Erythroblast (primary cell): ENCODE results near the gene TRIM65.
"Not testable (repeated sequence)": the region's sequence is repeated elsewhere in the genome, so short reads cannot be mapped to it uniquely, and the experiment has no call there.

ENCODE experiments used
- DNase-seq, 2 experiments: peaks; one replicate each; lab custom pipeline; 2025; lab: John Stamatoyannopoulos, UW
- GATA1 ChIP-seq: IDR thresholded peaks from 2 replicates; pipeline ENCODE4 v1.6.1; 2011; ENCODE audit warnings: low read depth, mild to moderate bottlenecking, control low read depth, low read length, moderate library complexity
- POLR2A ChIP-seq: IDR thresholded peaks from 2 replicates; pipeline ENCODE4 v1.6.1; 2011; ENCODE audit warnings: mild to moderate bottlenecking, low read length

TRIM65 gene

DNA sequence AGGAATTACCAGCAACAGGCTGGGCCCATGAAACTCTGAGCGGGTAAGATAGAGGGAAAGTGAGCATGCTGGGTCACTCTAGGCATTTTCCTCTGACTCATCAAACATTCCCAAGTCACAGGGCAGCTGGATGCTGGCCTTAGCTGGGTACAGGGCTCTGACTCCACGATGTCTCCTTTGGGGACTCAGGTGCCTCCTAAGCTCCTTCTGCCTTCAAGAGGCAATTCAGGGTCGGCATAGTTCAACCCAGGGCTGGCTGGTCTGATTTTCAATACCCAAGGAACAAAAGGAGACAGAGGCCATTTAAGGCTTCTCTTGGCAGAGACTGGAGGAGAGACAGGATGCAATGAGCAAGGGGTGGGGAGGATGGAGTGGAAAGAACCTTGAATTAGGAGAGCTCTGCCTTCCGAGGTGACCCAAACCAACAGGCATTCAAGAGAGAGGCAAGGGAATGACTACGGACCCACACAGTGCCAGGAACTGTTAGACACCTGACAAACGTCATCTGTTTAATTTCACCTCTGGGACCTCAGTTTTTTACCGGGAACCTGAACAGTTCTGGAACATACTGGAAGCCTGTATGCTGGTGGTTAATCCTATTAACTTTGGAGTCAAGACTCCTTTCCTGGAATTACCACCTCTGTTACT is 42.5 kb downstream of the TRIM65 start:
- TF ChIP-seq GATA1 (no peak), POLR2A (peak; percentile 31)
- DNase-seq: peak in 1 of 2 experiments; percentile 62

GRCh38 chr17:75853433-75853832 is 43.3 kb downstream of the TRIM65 start:
- peak in 1 of 2 experiments; percentile 41 for DNase-seq
- TF ChIP-seq POLR2A: no peak

GRCh38 chr17:75851693-75851991 is 45.1 kb downstream of the TRIM65 start:
- not testable (repeated sequence) for DNase-seq

- no peak for DNase-seq
- no peak for TF ChIP-seq POLR2A
- TF ChIP-seq GATA1: no peak
Measured at GRCh38 chr17:75850928-75851692, 45.6 kb downstream of the TRIM65 start.

DNA sequence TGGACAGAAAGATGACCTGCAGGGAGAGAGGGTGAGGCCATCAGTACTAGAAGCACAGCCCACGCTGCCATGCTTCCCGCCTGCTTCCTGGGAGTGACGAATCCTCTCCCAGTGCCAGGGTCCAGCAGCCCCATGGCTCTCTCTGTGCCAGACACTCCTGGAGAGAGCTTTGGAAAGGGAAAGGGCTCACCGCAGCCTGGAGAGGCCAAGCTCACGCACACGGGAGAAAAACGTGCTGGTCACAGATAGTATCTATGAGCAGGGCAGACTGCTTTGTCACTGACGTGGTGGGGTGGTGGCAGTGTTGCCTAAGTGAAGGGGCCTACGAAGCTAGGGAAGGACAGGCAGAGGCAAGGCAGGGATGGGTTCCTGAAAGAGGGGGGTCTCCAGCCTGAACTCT is 47.0 kb downstream of the TRIM65 start:
- DNase-seq: peak; percentile 87 to 90
- TF ChIP-seq POLR2A (peak; percentile 10), GATA1 (no peak)

GRCh38 chr17:75849279-75849646 is 47.5 kb downstream of the TRIM65 start:
- peak; percentile 85 to 89 for DNase-seq
- TF ChIP-seq POLR2A: peak; percentile 31
- no peak for TF ChIP-seq GATA1

DNA sequence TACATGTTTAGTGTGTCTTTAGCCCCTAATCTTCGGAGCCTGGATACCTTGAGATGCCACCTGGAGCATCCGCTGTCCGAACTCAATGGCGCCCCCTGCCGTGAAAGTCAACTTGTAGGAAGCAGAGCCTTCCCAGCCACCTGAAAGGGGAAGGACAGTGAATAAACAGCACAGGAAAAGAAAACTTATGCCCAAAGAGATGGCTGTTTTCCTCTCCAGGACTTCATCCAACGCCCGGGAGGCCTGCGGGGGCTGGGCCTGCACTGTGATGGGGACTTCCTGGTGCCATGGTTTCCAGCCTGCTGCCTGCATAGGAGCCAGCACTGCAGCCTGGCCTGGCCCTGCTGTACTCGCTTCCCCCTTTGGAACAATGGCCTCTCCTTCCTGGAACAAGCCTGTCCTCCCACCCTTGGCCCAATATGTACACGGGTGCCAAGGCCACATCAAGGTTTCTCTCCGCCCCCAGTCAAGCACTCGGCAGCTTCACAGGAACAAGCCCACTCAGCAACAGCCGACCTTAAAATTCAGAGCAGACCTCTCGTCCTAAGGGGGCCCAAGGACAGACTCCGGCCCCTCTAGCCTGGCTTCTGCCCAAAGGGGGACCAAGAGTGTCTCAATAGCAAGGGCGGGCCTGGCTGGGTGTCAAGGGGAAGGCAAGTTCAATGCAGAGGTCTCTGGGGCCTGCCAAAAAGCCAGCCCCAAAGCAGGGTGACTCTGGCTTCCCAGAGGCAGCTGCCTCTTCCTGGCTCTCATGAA is 48.0 kb downstream of the TRIM65 start:
- no peak for TF ChIP-seq GATA1
- no peak for TF ChIP-seq POLR2A
- peak; percentile 66 to 84 for DNase-seq

- TF ChIP-seq POLR2A (peak; percentile 15), GATA1 (no peak)
- DNase-seq: no peak
Measured at GRCh38 chr17:75847614-75848522, 48.9 kb downstream of the TRIM65 start.

DNA sequence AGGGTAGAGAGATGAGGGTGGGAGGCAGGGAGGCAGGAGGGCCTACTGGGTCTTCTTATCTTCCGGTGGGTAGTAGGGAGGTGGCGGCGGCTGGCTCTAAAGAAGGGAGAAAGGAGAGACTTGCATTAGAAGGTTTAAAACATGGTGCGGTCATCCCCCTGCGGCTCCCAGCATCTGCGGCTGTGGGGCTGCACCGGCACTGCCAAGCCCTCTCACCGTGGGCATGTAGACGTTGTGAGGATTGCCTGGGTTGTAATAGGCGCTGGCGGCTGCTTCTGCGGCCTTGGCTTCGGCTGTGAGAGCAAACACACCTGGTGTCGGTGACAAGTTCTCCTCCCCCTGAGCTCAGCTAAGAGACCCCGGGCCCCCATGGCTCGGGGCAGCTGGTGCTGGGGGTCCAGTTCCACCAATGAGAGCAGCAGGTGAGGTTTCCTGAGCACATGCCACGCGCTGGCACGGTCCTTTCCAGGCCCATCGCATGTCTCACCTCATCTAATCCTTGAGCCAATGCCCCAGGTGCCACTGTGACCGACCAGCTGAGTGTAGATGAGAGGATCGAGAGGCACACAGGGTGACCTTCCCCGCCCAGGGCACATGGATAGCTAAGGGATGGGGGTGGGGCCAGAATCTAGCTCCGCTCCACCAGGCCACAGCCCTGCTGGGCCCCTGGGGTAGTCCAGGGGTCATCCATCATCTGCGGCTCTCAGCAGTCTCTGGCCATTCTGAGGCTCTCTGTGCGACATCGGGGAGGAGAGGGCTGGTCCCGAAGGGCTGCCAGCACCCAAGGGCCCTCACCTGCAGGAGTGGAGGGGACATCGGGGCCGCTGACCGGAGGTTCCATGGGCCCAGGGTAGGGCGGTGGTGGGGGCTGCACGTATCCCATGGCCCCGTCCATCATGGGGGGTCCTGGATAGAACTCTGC is 49.8 kb downstream of the TRIM65 start:
- TF ChIP-seq POLR2A (no peak), GATA1 (no peak)
- no peak for DNase-seq

GRCh38 chr17:75845933-75846691 is 50.6 kb downstream of the TRIM65 start:
- no peak for DNase-seq
- no peak for TF ChIP-seq POLR2A
- no peak for TF ChIP-seq GATA1

DNA sequence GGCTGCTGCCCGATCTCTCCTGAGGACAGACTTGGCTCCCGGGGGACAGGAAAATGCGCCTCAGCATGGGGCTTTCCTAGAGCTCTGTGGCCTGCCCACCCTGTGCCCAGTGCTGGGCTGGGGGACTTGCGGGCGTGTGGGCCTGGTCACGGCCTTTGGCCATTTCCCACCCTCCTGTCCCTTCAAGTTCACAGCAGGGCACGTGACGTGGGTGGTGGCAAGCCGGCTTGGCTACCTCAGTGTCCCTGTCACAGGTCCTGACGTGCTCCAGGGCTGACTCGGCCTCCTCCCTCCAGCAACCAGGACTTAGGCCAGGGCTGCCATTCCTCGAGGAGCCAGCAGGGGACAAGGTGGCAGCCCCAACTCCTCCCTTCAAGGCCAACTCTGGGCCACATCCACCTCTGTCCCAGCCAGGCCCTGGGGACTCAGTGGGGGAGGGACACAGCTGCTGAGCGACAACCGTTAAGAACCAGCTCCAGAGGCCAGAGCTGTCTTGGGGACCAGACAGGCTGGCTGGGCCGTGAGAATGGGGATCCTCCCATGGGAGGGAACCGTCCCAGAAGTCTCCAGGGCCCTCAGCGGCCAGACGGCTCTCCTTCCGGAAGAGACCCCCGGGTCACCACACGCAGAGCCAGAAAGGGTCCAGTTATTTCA is 51.6 kb downstream of the TRIM65 start:
- TF ChIP-seq POLR2A (peak; percentile 45), GATA1 (no peak)
- peak; percentile 92 for DNase-seq

DNA sequence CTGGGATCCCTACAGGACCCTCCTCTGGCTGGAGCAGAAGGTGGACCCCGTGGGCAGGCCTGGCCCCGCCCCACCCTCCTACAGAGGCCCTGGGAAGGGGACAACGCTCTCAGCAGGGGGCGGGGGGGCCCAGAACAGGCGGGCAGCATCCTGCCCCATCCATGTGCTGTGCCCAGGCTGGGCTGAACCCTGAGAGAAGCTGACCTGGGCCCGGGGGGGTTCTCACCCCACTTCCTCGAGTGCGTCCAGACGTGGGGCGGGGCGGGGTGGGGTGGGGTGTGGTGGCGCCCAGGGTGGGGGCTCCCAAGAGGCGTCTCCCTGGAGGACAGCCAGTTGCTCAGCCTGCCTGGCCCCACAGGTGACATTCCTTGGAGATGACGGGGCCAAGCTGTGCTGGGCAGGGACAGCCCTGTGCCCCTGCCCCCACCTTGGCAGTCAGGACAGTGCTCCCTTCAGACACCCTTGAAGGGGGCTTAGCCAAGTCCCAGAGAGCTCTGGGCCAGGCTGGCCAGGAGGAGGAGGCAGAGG is 52.2 kb downstream of the TRIM65 start:
- peak; percentile 68 for DNase-seq
- no peak for TF ChIP-seq GATA1
- TF ChIP-seq POLR2A: no peak
